GM21723 (cell line): Measurements from ENCODE around the gene DLG2.
"Not testable (repeated sequence)": the region's sequence is repeated elsewhere in the genome, so short reads cannot be mapped to it uniquely, and the experiment has no call there.

ENCODE experiments used
- ATAC-seq: cut with Tn5 transposase; IDR thresholded peaks from one replicate; pipeline ENCODE4 v1.9.1; 2021; ENCODE audit warnings: mild to moderate bottlenecking, moderate library complexity; ENCODE audit not compliant: unreplicated experiment

DLG2 gene

DNA sequence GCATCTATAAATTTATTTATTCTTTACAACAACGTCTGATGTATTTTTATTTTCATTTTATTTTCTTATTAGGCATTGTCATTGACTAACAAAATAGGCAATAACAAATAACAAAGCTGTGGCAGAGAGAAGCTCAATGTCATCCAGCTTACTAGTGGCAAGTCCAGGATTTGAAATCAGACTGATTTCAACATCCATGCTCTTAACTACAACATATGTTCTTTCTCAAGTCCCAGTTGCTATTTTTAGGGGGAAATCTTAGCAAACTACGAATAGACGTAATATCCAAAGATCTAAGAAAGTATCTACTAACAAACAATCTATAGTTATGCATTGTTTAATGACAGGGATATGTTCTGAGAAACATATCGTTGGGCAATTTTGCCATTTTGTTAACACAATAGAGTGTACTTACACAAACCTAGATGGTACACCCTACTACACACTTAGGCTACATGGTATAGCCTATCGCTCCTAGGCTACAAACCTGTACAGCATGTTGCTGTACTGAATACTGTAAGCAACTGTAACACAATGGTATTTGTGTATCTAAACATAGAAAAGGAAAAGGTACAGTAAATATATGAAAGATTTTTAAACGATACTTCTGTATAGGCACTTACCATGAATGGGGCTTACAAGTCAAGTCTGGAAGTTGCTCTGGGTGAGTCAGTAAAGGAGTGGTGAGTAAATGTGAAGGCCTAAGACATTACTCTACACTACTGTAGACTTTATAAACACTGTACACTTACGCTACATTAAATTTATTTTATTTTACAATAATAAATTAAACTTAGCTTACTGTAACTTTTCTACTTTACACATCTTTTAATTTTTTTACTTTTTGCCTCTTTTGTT, 151.3 kb downstream of the DLG2 start:
- ATAC-seq: no peak

DNA sequence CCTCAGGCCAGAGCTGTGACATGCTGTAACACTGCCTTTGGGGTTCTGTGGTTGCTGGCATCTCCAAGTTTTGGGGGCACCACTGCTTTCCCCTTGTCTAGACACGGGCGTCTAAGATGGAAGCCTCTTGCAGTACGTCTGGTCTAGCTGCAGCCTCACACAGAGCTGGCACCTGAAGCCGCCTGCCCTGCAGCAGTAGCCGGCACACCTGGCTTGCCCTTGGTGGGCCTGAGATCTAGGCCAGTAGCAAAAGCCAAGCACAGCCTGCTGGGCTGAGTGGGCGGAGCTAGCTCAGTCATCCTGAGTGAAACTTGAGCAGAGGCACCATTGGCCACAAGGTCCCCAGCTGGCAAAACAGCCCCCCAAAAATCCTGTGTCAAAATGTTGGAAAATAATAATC, 154.2 kb downstream of the DLG2 start:
- ATAC-seq: no peak

DNA sequence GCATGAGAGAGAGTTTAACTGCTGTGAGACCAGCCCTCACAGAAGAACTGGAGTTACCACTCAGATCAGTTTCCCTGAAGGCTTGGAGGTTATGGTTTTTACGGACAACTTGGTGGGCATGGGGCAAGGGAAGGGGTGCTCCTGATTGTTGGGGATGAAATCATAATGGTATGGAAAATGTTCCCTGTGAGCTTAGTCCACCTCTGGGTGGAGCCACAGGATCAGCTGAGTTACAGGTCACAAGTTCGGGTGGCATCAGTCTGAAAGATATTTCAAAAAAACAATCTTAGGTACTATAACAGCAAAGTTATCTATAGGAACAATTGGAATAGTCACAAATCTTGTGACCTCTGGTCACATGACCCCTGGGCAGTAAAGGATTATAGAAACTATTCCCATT, 162.9 kb downstream of the DLG2 start:
- ATAC-seq: no peak

DNA sequence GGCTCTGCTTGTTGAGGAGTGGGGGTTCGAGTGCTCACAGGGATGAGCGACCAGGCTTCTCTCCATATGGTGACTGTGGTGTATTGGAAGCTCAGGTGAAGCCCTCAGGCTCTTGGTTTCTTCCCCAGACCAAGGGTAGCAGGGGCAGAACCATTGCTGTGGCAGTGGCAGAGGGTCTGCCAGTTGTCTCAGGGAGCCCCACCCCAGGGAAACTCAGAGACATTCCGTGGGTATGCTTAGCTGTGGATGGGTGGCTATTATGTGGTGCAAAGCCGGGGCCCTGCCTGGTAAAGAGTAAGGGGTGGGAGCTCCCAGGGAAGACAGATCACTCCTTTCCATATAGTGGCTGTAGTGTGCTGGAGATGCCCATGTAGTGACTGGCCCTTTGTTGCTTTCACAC, 167.8 kb downstream of the DLG2 start:
- ATAC-seq: no peak

DNA sequence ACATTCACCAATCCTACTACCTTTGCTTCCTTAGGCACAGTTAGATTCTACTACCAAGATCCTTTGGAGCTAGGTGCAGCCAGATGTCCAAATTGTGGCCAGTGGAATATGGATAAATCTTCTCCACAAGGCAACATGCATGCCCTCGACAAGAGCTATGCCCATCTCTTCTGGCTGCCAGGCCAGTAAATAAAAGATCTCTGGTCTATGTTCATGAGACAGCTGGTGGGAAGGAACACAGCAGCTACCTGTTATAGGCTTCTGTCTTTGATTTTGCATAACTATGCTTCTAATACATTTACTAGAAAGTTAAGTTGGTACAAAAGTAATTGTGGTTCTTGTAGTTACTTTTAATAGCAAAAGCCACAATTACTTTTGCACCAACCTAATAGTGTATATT, 182.7 kb downstream of the DLG2 start:
- no peak for ATAC-seq

DNA sequence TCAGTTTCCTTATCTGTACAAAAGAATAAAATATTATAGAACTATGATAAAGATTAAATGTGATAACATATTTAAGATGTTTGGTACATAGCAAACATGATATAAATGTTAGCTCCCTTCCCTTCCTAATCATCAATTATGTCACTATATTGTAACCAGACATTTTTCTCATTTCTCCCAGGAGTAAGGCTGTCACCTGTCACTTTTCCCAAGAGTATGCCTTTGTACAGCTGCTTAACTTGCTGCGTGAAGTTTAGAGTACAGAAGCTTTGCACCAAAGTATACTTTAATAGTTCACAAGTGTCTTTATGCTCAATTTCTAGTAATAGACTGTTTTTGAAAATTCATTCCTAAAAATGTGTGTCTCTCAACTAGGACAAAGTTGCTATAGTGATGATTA, 186.9 kb downstream of the DLG2 start:
- no peak for ATAC-seq

DNA sequence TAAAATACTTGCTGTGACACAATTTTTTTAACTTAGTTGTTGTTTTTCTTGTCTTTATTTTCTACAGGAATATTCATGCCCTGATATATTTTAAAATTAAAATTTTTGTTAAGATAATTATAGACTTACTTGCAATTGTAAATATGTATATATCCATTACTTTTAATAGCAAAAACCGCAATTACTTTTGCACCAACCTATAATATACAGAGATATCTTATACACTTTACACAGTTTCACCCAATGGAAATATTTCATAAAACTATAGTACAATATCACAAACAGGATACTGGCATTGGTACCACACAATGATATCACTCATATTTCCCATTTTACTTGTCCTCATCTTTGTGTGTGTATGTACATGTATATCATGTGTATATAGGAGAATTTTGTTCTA, 188.8 kb downstream of the DLG2 start:
- no peak for ATAC-seq

DNA sequence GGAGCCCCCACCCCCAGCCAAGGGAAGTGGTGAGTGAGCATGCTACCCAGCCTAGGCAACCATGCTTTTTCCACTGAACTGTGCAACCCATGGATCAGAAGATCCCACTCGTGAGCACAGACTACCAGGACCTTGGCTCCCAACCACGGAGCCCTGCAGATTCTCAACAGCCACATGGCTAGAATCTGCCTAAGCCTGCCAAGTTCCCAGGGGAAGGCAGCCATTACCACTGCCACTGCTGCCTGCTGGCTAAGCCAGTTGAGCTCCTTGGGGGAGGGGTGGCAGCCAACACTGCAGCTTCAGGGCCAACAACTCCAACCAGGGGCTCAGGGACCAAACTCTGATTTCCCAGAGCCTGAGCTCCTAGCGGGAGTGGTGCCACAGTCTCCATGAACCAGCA, 195.8 kb downstream of the DLG2 start:
- ATAC-seq: no peak

DNA sequence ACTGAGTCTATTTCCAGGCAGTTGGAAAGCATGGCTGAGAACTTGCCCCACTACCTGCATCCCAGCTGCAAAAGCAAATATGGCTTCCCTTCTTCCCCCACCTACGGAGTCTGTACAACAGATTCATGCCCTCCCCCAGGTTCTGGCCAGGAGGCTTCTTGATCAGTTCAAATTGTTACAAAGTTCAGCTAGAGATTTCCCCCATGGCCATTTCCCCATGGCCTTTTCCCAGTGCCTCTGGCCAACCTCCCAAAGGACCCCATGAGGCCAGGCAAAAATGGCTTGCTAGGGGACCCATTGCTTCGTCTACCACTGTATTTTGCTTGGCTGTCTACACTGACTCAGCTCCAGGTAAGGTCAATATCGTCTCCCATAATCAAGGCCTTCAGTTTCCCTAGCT, 203.3 kb downstream of the DLG2 start:
- no peak for ATAC-seq

DNA sequence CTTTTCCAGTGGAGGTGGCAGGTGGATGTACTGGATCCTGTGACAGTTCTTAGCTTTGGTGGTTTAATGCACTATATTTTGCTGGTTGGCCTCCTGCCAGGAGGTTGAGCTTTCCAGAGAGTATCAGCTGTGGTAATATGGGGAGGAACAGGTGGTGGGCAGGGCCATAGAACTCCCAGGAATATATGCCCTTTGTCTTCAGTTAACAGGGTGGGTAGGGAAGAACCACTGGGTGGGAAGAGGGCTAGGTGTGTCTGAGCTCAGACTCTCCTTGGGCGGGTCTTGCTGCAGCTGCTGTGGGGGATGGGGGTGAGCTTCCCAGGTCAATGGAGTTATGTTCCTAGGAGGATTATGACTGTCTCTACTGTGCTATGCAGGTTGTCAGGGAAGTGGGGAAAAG, 203.8 kb downstream of the DLG2 start:
- ATAC-seq: no peak

DNA sequence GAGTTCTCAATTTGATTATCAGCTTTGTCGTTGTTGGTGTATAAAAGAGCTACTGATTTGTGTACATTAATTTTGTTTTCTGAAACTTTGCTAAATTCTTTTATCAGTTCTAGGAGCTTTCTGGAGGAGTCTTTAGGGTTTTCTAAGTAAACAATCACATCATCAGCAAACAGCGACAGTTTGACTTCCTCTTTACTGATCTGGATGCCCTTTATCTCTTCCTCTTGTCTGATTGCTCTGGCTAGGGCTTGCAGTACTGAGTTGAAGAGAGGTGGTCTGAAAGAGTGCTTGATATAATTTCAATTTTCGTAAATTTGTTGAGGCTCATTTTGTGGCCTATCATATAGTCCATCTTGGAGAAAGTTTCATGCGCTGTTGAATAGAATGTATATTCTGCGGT, 213.0 kb downstream of the DLG2 start:
- no peak for ATAC-seq

DNA sequence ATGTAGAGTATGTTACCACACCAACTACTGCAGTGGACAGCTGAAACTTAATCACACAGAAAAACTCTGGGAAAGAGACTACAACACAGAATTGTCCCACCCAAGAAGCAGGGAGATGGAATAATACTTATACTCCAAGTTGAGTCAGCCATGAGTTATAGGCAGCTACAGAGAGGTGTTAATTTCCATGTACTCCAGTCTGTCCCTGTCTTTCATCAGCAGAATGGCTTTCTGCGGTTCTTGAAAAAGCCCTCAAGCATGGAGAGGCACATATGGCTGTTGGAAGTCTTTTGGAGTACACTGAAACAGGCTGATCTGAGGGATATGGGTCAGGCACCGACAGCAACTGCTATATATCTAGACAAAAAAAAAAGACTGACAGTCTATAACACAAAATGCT, 219.5 kb downstream of the DLG2 start:
- ATAC-seq: no peak

DNA sequence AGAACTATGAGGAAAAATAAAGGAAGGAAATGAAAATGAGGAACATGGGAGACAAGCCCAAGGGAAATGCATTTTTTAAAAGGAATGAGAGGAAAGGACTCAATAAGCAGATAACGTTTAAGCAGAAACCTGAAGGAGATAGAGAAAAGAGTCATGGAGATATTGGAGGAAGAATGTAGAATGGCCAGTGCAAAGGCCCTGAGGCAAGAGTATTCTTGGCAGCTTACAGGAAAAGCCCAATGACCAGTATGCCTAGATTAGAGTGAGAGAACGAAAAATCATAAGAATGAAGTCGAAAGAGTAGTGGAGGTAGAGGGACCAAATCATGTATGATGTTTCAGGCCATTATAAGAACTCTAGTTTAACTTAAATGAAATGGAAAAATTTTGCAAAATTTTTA, 220.3 kb downstream of the DLG2 start:
- no peak for ATAC-seq

DNA sequence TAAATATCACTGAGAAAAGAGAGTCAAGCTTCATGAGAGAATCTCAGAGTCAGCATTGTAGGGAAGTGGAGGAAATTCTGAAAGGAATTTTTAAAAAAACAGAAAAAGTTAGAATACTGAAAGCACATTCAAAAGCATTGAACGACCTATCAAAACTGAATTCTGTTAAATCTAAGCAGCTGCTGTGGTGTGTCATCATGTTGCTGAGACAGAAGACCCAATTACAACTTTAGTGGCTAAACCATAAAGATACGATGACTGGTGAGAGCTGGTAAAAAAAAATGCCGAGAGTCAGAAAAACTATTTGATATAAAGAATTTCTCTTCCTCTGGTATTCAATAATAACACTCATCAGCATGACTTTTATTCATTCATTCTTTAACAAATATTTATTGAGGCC, 220.8 kb downstream of the DLG2 start:
- no peak for ATAC-seq

DNA sequence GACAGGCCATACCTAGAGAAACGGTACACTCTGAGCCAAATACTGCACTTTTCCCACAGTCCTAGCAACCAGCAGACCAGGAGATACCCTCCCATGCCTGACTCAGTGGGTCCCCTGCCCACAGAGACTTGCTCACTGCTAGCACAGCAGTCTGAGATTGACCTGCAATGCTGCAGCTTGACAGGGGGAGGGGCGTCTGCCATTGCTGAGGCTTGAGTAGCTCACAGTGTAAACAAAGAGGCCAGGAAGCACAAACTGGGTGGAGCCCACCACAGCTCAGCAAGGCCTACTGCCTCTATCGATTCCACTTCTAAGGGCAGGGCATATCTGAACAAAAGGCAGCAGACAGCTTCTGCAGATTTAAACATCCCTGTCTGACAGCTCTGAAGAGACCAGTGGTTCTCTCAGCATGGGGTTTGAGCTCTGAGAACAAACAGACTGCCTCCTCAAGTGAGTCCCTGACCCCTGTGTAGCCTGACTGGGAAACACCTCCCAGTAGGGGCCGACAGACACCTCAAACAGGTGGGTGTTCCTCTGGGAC, 231.6 kb downstream of the DLG2 start:
- not testable (repeated sequence) for ATAC-seq

DNA sequence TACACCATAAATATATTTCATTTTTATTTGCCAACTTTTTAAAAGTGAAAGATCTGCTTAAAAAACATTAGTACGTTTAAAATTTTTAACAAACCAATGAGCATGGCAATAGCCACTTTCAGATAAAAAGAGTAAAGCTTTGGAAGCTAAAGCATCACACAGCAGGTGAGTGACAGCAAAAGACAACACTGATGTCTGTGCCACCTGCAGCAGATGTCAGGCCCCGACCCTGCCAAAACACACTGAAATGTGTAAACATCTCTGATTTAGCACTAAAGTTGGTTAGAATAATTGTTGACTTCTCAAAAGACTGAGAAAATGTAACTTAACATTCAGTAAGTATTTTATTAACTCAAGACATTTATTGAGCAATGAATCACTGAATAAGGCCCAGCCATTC, 232.9 kb downstream of the DLG2 start:
- ATAC-seq: no peak

DNA sequence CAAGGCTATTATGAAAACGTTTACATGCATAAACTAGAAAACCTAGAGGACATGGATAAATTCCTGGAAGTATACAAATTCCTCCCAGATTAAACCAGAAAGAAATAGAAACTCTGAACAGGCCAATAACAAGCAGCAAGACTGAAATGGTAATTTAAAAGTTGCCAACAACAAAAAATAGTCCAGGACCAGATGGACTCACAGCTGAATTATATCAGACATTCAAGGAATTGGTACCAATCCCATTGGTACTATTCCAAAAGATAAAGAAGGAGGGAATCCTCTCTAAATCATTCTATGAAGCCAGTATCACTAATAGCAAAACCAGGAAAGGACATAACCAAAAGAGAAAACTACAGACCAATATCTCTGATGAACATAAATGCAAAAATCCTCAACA, 236.0 kb downstream of the DLG2 start:
- ATAC-seq: no peak

DNA sequence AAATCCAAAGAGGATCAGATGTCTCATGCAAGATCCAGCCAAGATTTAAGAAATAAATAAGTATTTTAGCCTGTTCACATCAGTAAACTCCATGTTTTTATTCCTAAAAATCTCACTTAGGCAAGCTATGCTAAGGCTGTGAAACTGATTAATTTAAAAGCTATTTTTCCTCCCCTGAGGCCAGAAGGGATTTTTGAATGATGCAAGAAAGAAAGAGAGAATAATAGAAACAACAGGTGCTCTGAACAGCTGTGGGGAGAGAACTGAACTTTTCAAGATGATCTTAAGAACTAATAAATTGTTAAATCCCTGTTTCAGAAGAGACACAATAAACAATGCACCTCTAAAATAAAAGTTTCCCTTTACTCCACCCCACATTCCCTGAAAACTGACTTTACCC, 241.6 kb downstream of the DLG2 start:
- no peak for ATAC-seq

DNA sequence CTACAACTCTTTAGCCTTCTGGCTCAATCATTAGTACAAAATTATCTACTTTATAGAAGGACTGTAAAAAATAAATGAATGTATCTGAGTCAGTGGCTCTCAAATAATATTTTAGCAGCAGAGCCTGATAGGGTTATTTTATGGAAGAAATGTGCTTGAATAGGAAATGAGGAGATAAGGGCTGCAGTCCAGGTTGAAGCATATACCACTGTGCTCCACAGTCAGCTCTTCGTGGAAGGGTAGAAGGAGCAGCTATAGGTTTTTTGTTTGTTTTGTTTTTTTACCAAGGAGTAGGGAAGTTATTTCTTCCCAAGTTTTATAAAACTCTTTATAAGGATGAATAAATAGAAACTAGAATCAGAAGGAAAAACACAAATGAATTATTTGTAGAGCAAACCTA, 242.0 kb downstream of the DLG2 start:
- ATAC-seq: no peak

DNA sequence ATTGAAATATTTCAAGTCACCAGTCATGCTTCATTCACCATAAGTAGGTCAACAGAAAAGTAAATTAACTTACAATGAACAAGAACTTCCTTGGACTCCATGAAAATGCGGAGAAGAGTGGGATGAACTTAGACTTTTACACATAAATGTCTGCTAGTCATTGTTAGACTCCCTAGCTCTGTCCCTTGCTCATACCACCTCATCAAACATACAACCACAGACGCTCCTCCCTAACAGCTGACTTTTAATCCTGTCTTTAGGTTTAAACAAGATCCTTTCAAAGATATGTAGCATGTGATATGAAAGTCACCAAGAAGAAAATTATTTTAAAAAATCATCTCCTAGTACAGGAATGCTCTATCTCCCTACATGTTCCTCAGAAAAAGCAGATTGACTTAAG, 248.1 kb downstream of the DLG2 start:
- no peak for ATAC-seq

DNA sequence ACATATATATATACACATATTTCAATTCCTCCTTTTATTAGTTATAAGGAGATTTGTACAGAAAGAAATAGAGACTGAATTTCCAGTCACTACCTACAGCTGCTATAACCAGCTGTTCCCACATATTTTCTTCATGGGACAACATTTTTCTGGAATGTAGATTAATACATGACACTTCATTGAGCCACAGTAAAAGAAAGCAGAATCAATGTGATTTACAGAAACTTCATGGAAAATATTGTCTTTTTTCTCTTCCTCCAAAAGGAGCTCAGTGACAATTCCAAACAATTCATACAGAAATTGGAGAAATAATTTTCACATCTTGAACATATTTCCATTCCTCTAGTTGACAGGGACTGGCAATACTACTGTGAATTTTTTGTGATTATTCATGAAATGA, 249.2 kb downstream of the DLG2 start:
- ATAC-seq: no peak

DNA sequence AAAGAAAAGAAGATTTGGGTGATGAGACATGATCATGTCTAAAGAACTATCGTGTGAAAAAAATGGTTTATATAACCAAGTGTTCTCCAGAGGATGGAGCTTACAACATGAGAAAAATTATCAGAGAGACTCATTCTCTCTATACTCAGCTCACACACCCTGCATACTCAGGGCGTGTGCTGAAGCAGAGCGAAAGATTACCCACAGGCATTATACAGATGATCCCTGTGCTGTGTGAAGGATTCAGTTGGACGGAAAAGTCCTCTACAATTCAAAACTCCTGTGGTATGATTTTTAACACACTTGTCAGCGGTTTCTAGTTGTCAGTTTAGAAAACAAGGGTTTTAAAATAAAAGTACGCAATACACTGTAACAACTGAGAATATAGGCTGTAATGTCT, 267.3 kb downstream of the DLG2 start:
- ATAC-seq: no peak

DNA sequence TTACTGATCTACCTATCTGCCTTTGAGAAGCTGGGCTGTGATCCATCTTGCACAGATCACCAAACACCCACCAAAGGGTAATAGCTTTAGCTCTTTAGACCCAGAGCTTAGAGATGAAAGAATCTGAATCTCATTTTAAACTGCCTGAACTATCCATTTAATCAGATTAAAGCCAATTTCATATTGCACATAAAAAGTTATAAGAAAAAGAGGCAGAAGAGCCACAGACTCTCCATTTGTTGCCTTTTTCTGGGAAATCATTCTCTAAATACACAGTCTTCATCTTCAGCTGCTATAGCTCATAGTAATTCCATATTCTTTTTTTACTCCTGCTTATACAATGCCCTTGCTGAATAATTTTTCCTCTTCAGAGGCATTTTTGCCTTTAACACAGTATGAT, 271.2 kb downstream of the DLG2 start:
- no peak for ATAC-seq
